Measurements from ENCODE around the gene CADPS2.
A peak's percentile ranks its signal among the peaks of the same experiment; 100 is the strongest.

CADPS2 gene

GRCh38 chr7:122803851-122804250 is 82.4 kb downstream of the CADPS2 start:
- H2BK12ac ChIP-seq (ENCODE audit: low read length in 2 of 2) = no peak overlapping the region
- no peak overlapping the region for H4K91ac ChIP-seq (ENCODE audit: low read length)
- H3K79me1 ChIP-seq (replicated peaks; ENCODE audit: low read length, poor library complexity, severe bottlenecking) = no peaks in the 10 kb centered on the region
- no peak overlapping the region for H3K27ac ChIP-seq (ENCODE audit: low read length, poor library complexity, severe bottlenecking)
- no peaks in the 10 kb centered on the region for H3K9me3 ChIP-seq (ENCODE audit: control insufficient read depth, low read length)
- DNase-seq = no peak
- no peak overlapping the region for H2AFZ ChIP-seq (ENCODE audit: low read depth, low read length)
- H2AK5ac ChIP-seq (ENCODE audit: low read length, severe bottlenecking) = no peak overlapping the region
- no peak overlapping the region for H3K4ac ChIP-seq (ENCODE audit: low read depth in 1 of 2, low read length in 2 of 2)
- no peak overlapping the region for H3K4me3 ChIP-seq (ENCODE audit: insufficient read depth in 1 of 2, low read depth in 1 of 2, low read length in 2 of 2)
- no peak overlapping the region for H2BK5ac ChIP-seq (ENCODE audit: low read depth, low read length, poor library complexity, severe bottlenecking)
- no peak overlapping the region for H3K23ac ChIP-seq (ENCODE audit: low read length in 2 of 2)
- H4K8ac ChIP-seq (ENCODE audit: low read length) = no peak overlapping the region
- WGBS = 100% methylated on average over 1 of the region's 1 CpG
- no peaks in the 10 kb centered on the region for H3K36me3 ChIP-seq (ENCODE audit: control insufficient read depth in 1 of 2, insufficient read depth in 2 of 2, low read depth in 1 of 2, low read length in 2 of 2)
- H3K9ac ChIP-seq (ENCODE audit: low read length) = no peak overlapping the region
- H3K18ac ChIP-seq (ENCODE audit: low read depth in 1 of 2, low read length in 2 of 2) = no peak overlapping the region
- no peaks in the 10 kb centered on the region for H3K4me1 ChIP-seq (ENCODE audit: control insufficient read depth, insufficient read depth, low read depth, low read length)
- H3K14ac ChIP-seq (ENCODE audit: low read length in 2 of 2) = no peak overlapping the region
- no peak overlapping the region for H2BK15ac ChIP-seq (ENCODE audit: low read depth, poor library complexity, severe bottlenecking)
- H2BK120ac ChIP-seq (ENCODE audit: low read depth, low read length) = no peak overlapping the region
- H3K4me2 ChIP-seq (ENCODE audit: low read length, poor library complexity, severe bottlenecking) = no peak overlapping the region
- no peaks in the 10 kb centered on the region for H3K27me3 ChIP-seq (ENCODE audit: control insufficient read depth in 1 of 2, insufficient read depth in 1 of 2, low read length in 2 of 2)

- Histone ChIP-seq H3K9me3 (ENCODE audit: control insufficient read depth, low read length) (no peaks in the 10 kb centered on the region), H2BK5ac (ENCODE audit: low read depth, low read length, poor library complexity, severe bottlenecking) (no peak overlapping the region), H3K79me1 (replicated peaks; ENCODE audit: low read length, poor library complexity, severe bottlenecking) (no peaks in the 10 kb centered on the region), H2BK15ac (ENCODE audit: low read depth, poor library complexity, severe bottlenecking) (no peak overlapping the region), H3K18ac (ENCODE audit: low read depth in 1 of 2, low read length in 2 of 2) (no peak overlapping the region), H2AFZ (ENCODE audit: low read depth, low read length) (no peak overlapping the region), H3K4me2 (ENCODE audit: low read length, poor library complexity, severe bottlenecking) (no peak overlapping the region), H3K27ac (ENCODE audit: low read length, poor library complexity, severe bottlenecking) (no peak overlapping the region), H3K9ac (ENCODE audit: low read length) (peak overlapping the region; percentile 8), H2BK120ac (ENCODE audit: low read depth, low read length) (no peak overlapping the region), H3K4ac (ENCODE audit: low read depth in 1 of 2, low read length in 2 of 2) (no peak overlapping the region), H2BK12ac (ENCODE audit: low read length in 2 of 2) (no peak overlapping the region), H3K4me1 (ENCODE audit: control insufficient read depth, insufficient read depth, low read depth, low read length) (no peaks in the 10 kb centered on the region), H2AK5ac (ENCODE audit: low read length, severe bottlenecking) (no peak overlapping the region), H3K4me3 (ENCODE audit: insufficient read depth in 1 of 2, low read depth in 1 of 2, low read length in 2 of 2) (no peak overlapping the region), H3K36me3 (ENCODE audit: control insufficient read depth in 1 of 2, insufficient read depth in 2 of 2, low read depth in 1 of 2, low read length in 2 of 2) (no peaks in the 10 kb centered on the region), H4K8ac (ENCODE audit: low read length) (no peak overlapping the region), H3K23ac (ENCODE audit: low read length in 2 of 2) (no peak overlapping the region), H4K91ac (ENCODE audit: low read length) (no peak overlapping the region), H3K27me3 (ENCODE audit: control insufficient read depth in 1 of 2, insufficient read depth in 1 of 2, low read length in 2 of 2) (no peaks in the 10 kb centered on the region), H3K14ac (ENCODE audit: low read length in 2 of 2) (no peak overlapping the region)
- WGBS = 20% methylated on average over 1 of the region's 2 CpGs
- DNase-seq = no peak
Observed at GRCh38 chr7:122803323-122803722, 82.9 kb downstream of the CADPS2 start.

- 65% methylated on average over 6 of the region's 6 CpGs for WGBS
- Histone ChIP-seq H3K27me3 (ENCODE audit: control insufficient read depth in 1 of 2, insufficient read depth in 1 of 2, low read length in 2 of 2) (no peaks in the 10 kb centered on the region), H2BK12ac (ENCODE audit: low read length in 2 of 2) (no peak overlapping the region), H2AFZ (ENCODE audit: low read depth, low read length) (no peak overlapping the region), H3K79me1 (replicated peaks; ENCODE audit: low read length, poor library complexity, severe bottlenecking) (no peaks in the 10 kb centered on the region), H3K27ac (ENCODE audit: low read length, poor library complexity, severe bottlenecking) (no peak overlapping the region), H3K18ac (ENCODE audit: low read depth in 1 of 2, low read length in 2 of 2) (no peak overlapping the region), H2AK5ac (ENCODE audit: low read length, severe bottlenecking) (no peak overlapping the region), H4K91ac (ENCODE audit: low read length) (no peak overlapping the region), H3K9me3 (ENCODE audit: control insufficient read depth, low read length) (no peaks in the 10 kb centered on the region), H3K9ac (ENCODE audit: low read length) (no peak overlapping the region), H3K4me1 (ENCODE audit: control insufficient read depth, insufficient read depth, low read depth, low read length) (no peaks in the 10 kb centered on the region), H3K4ac (ENCODE audit: low read depth in 1 of 2, low read length in 2 of 2) (no peak overlapping the region), H4K8ac (ENCODE audit: low read length) (no peak overlapping the region), H2BK15ac (ENCODE audit: low read depth, poor library complexity, severe bottlenecking) (no peak overlapping the region), H3K36me3 (ENCODE audit: control insufficient read depth in 1 of 2, insufficient read depth in 2 of 2, low read depth in 1 of 2, low read length in 2 of 2) (no peaks in the 10 kb centered on the region), H3K4me3 (ENCODE audit: insufficient read depth in 1 of 2, low read depth in 1 of 2, low read length in 2 of 2) (no peak overlapping the region), H3K4me2 (ENCODE audit: low read length, poor library complexity, severe bottlenecking) (no peak overlapping the region), H3K14ac (ENCODE audit: low read length in 2 of 2) (no peak overlapping the region), H3K23ac (ENCODE audit: low read length in 2 of 2) (no peak overlapping the region), H2BK5ac (ENCODE audit: low read depth, low read length, poor library complexity, severe bottlenecking) (no peak overlapping the region), H2BK120ac (ENCODE audit: low read depth, low read length) (no peak overlapping the region)
- DNase-seq = no peak
Observed at GRCh38 chr7:122802301-122802751, 83.9 kb downstream of the CADPS2 start.

- Histone ChIP-seq H3K18ac (ENCODE audit: low read depth in 1 of 2, low read length in 2 of 2) (no peak overlapping the region), H3K4ac (ENCODE audit: low read depth in 1 of 2, low read length in 2 of 2) (no peak overlapping the region), H2BK15ac (ENCODE audit: low read depth, poor library complexity, severe bottlenecking) (no peak overlapping the region), H3K4me2 (ENCODE audit: low read length, poor library complexity, severe bottlenecking) (no peak overlapping the region), H2AFZ (ENCODE audit: low read depth, low read length) (no peak overlapping the region), H2BK12ac (ENCODE audit: low read length in 2 of 2) (no peak overlapping the region), H3K9me3 (ENCODE audit: control insufficient read depth, low read length) (no peaks in the 10 kb centered on the region), H2AK5ac (ENCODE audit: low read length, severe bottlenecking) (no peak overlapping the region), H3K27ac (ENCODE audit: low read length, poor library complexity, severe bottlenecking) (no peak overlapping the region), H3K4me1 (ENCODE audit: control insufficient read depth, insufficient read depth, low read depth, low read length) (no peaks in the 10 kb centered on the region), H3K4me3 (ENCODE audit: insufficient read depth in 1 of 2, low read depth in 1 of 2, low read length in 2 of 2) (no peak overlapping the region), H3K36me3 (ENCODE audit: control insufficient read depth in 1 of 2, insufficient read depth in 2 of 2, low read depth in 1 of 2, low read length in 2 of 2) (no peaks in the 10 kb centered on the region), H3K79me1 (replicated peaks; ENCODE audit: low read length, poor library complexity, severe bottlenecking) (no peaks in the 10 kb centered on the region), H2BK5ac (ENCODE audit: low read depth, low read length, poor library complexity, severe bottlenecking) (no peak overlapping the region), H3K14ac (ENCODE audit: low read length in 2 of 2) (no peak overlapping the region), H4K91ac (ENCODE audit: low read length) (no peak overlapping the region), H3K27me3 (ENCODE audit: control insufficient read depth in 1 of 2, insufficient read depth in 1 of 2, low read length in 2 of 2) (no peaks in the 10 kb centered on the region), H2BK120ac (ENCODE audit: low read depth, low read length) (no peak overlapping the region), H4K8ac (ENCODE audit: low read length) (no peak overlapping the region), H3K9ac (ENCODE audit: low read length) (no peak overlapping the region), H3K23ac (ENCODE audit: low read length in 2 of 2) (no peak overlapping the region)
- WGBS = no CpG with 5 or more reads among the region's 3 CpGs
- peak; percentile 10 for DNase-seq
Observed at GRCh38 chr7:122791959-122792545, 94.2 kb downstream of the CADPS2 start.

All from mesenchymal stem cell (in vitro differentiated cells and primary cell).